Lung (tissue), 12 donors: ENCODE data around the gene KCNMA1. TPM values are rescaled to one million over a fixed set of nuclear protein-coding genes. Genes with fewer than 3 reads are reported as not detected.
"Not testable (repeated sequence)": the region's sequence is repeated elsewhere in the genome, so short reads cannot be mapped to it uniquely, and the experiment has no call there.

Experiments
- ATAC-seq: fragments of 200-7000 bp; cut with Tn5 transposase; one replicate; pipeline ENCODE4 v1.9.1; 2020; ENCODE audit warnings: moderate number of reproducible peaks; ENCODE audit not compliant: insufficient read depth, low FRiP score
- DNase-seq, 3 donors: peaks; one replicate each; pipeline ENCODE4 v3.0.0-alpha.2; 2013 to 2017
- H3K27ac ChIP-seq, 2 donors: one replicate each; pipeline ENCODE4 v1.5.1; 2013; ENCODE audit warnings: mild to moderate bottlenecking in 2 of 2, moderate library complexity in 2 of 2, control low read depth in 1 of 2, inconsistent platforms in 1 of 2, low read depth in 1 of 2, low read length in 1 of 2
- H3K27me3 ChIP-seq, 3 donors: one replicate each; pipeline ENCODE4 v1.5.1; 2013; ENCODE audit warnings: low read length in 2 of 3; ENCODE audit not compliant: control insufficient read depth in 3 of 3, insufficient read depth in 3 of 3
- H3K36me3 ChIP-seq, 4 donors: one replicate each; pipeline ENCODE4 v1.5.1; 2013; ENCODE audit warnings: low read length in 4 of 4, mild to moderate bottlenecking in 1 of 4, moderate library complexity in 1 of 4; ENCODE audit not compliant: control insufficient read depth in 4 of 4, insufficient read depth in 4 of 4
- H3K4me1 ChIP-seq, 5 donors: one replicate each; pipeline ENCODE4 v1.5.1; 2013; ENCODE audit warnings: low read length in 5 of 5, mild to moderate bottlenecking in 2 of 5, moderate library complexity in 1 of 5; ENCODE audit not compliant: control insufficient read depth in 5 of 5, insufficient read depth in 5 of 5
- H3K4me3 ChIP-seq: one replicate; pipeline ENCODE4 v1.5.1; 2013; ENCODE audit warnings: mild to moderate bottlenecking, control low read depth, moderate library complexity
- H3K9ac ChIP-seq, 2 donors: one replicate each; pipeline ENCODE4 v1.5.1; 2013; ENCODE audit warnings: low read length in 2 of 2, control low read depth in 1 of 2; ENCODE audit not compliant: insufficient read depth in 1 of 2
- H3K9me3 ChIP-seq, 4 donors: one replicate each; pipeline ENCODE4 v1.5.1; 2013; ENCODE audit warnings: low read length in 3 of 4, mild to moderate bottlenecking in 1 of 4, moderate library complexity in 1 of 4; ENCODE audit not compliant: control insufficient read depth in 4 of 4, insufficient read depth in 3 of 4
- WGBS, 2 donors: extraction: QIAGEN DNeasy Blood & Tissue Kit; methylation state at CpG; one replicate each; pipeline ENCODE4 v1.1.7; 2013; 5-methylcytosine and 5-hydroxymethylcytosine counted together
- polyA plus RNA-seq, 2 donors: library from polyadenylated mRNA; stranded (reverse); fragments of 200-250 nt; gene quantifications; one replicate each; pipeline ENCODE4 v1.2.1, GENCODE V29; 2013
- total RNA-seq, 2 donors: library from RNA; depleted of rRNA in 1 of 2; stranded (reverse); fragments of >200 nt in 1 of 2; gene quantifications; one replicate each; pipeline ENCODE4 v1.2.1, GENCODE V29; 2014 to 2021
- TF ChIP-seq, protein P1 (sequence below): IDR thresholded peaks from 2 replicates; pipeline ENCODE4 v1.5.1; 2012; ENCODE audit warnings: mild to moderate bottlenecking; ENCODE audit errors: control extremely low read depth, extremely low read depth
- donor health status: control.
- donor health status: control.
- donor health status: Bipolar disorder and iron deficiency.
- donor health status: healthy.
- donor health status: DM: yes; HTN: yes; CAD: no.

Gene KCNMA1
- total and polyA plus RNA-seq, 4 donors: 3.8 to 13.0 (median 5.5) TPM

DNA sequence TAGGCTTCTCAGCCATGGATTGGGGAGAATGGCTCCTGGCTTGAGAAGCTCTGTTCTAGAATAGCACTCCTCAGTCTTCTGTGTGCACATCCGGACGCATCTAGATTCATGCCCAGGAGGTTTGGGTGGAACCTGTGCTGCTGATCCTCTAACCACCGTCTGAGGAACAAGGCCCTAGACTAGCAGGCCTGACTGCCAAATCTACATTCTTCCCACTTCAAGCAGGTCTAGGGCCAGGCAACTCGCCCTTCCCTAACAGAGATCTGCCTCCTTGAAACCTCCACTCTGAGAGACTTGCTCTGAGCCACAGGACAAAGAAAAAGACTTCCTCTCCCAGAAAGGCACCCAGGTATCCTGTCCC lies 61.6 kb downstream of the KCNMA1 start:
- Histone ChIP-seq H3K9me3 (no peaks in the 10 kb centered on the region), H3K27ac (no peak overlapping the region), H3K27me3 (no peaks in the 10 kb centered on the region), H3K4me1 (no peaks in the 10 kb centered on the region), H3K4me3 (no peak overlapping the region), H3K36me3 (no peaks in the 10 kb centered on the region), H3K9ac (no peak overlapping the region)
- WGBS, 2 donors: 80 to 92% methylated on average over 4 of the region's 4 CpGs
- ATAC-seq (no peak), DNase-seq (no peak)
- TF ChIP-seq, protein P1, sequence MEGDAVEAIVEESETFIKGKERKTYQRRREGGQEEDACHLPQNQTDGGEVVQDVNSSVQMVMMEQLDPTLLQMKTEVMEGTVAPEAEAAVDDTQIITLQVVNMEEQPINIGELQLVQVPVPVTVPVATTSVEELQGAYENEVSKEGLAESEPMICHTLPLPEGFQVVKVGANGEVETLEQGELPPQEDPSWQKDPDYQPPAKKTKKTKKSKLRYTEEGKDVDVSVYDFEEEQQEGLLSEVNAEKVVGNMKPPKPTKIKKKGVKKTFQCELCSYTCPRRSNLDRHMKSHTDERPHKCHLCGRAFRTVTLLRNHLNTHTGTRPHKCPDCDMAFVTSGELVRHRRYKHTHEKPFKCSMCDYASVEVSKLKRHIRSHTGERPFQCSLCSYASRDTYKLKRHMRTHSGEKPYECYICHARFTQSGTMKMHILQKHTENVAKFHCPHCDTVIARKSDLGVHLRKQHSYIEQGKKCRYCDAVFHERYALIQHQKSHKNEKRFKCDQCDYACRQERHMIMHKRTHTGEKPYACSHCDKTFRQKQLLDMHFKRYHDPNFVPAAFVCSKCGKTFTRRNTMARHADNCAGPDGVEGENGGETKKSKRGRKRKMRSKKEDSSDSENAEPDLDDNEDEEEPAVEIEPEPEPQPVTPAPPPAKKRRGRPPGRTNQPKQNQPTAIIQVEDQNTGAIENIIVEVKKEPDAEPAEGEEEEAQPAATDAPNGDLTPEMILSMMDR: no peak

- TF ChIP-seq, protein P1: no peak
Measured at GRCh38 chr10:77575271-77576006, 62.2 kb downstream of the KCNMA1 start.

GRCh38 chr10:77574438-77574837 lies 63.2 kb downstream of the KCNMA1 start:
- H3K9ac ChIP-seq: no peak overlapping the region
- H3K27me3 ChIP-seq: no peaks in the 10 kb centered on the region
- no peaks in the 10 kb centered on the region for H3K9me3 ChIP-seq
- no peak for ATAC-seq
- H3K4me3 ChIP-seq: no peak overlapping the region
- no peaks in the 10 kb centered on the region for H3K4me1 ChIP-seq
- no peak overlapping the region for H3K27ac ChIP-seq
- no peaks in the 10 kb centered on the region for H3K36me3 ChIP-seq
- TF ChIP-seq, protein P1: no peak
- no peak for DNase-seq
- WGBS, 2 donors: 76 to 85% methylated on average over 3 of the region's 3 CpGs

More at GRCh38 chr10:77575271-77576006, 62.2 kb downstream of the KCNMA1 start:
- 87 to 92% methylated on average over 10 of the region's 10 CpGs for WGBS, 2 donors
- Histone ChIP-seq H3K27me3 (no peaks in the 10 kb centered on the region), H3K9ac (no peak overlapping the region), H3K4me3 (no peak overlapping the region), H3K9me3 (no peaks in the 10 kb centered on the region), H3K4me1 (no peaks in the 10 kb centered on the region), H3K27ac (no peak overlapping the region), H3K36me3 (no peaks in the 10 kb centered on the region)
- ATAC-seq: no peak
- DNase-seq: no peak

DNA sequence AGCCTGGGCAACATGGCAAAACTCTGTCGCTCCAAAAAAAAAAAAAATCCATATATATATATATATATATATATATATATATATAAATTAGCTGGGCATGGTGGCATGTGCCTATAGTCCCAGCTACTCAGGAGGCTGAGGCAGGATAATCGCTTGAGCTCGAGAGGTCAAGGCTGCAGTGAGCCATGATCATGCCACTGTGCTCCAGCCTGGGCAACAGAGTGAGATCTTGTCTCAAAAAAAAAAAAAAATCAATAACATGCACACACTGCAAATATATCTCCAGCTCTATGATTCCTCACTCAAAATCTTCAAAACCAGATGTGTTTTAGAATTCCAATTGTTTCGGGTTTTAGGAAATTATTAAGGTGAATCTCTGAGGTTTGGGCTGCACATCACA lies 65.1 kb downstream of the KCNMA1 start:
- H3K27ac ChIP-seq, H3K27me3 ChIP-seq, H3K4me1 ChIP-seq, ATAC-seq, H3K36me3 ChIP-seq, DNase-seq, H3K9me3 ChIP-seq, H3K4me3 ChIP-seq, H3K9ac ChIP-seq: not testable (repeated sequence)
- WGBS, 2 donors: 80 to 95% methylated on average over 4 of the region's 4 CpGs
